Activated CD8-positive, alpha-beta memory T cell treated with anti-CD3 and anti-CD28 coated beads, Interleukin-2, amount 50 U/mL, for 48 hours (primary cell): Measurements from ENCODE around the gene STARD13.

ENCODE experiments used
- DNase-seq: peaks from one replicate; pipeline ENCODE4 v3.0.0-alpha.2; 2020

STARD13 gene

DNA sequence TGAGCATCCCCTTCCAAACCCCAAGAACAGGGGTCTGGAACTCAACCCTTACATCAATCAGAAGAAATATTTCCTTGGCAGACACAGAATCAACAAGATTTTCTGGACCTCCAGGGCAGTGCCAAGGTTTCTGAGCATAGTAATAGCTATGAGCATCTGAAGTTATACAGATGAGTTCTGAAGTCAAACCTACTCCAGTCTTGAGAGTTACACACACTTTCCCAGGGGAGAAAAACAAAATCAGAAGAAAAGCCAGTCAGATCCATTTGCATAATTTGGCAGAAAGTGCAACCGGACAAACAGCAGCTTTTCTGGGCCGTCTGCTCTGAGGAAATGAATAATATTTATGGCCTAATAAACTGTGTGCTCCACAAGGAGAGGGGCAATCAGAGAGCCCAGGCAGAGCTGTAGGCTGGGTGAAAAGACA, 176.3 kb downstream of the STARD13 start:
- DNase-seq = no peak

DNA sequence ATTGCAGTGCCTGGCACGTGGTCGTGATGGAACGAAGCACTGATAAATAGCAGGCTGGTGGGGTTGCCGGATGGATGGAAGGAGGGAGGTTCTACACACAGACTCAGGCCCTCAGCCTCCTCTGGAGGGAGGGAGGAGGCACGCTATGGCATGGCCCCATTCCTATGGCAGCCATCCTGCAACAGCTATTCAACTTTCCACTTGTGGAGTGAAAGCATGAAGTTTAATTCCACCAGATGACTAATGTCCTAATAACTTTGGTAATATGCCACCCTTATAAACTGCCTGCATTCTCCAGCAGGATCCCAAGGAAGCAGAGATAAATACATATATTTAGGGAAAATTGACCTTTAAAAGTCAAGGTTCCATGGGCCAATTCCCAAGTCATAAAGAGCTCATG, 176.9 kb downstream of the STARD13 start:
- no peak for DNase-seq

DNA sequence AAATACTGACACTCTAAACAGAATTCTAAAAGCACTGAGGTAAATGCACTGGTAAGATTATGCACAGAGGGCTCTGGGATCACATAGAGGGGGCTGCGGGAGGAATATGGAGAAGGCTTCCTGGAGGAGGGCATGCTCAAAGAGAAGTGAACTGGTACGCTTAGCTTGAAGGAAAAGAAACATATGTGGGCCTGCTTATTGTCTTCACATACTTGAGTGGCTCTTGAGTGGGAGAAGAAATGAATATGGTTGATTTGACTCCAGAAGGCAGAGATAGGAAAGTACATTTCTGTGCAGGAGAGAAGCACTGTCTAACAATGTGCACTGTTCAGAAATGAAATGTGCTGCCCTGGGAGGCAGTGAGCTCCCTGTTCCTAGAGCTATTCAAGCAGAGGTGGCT, 178.2 kb downstream of the STARD13 start:
- DNase-seq = no peak

DNA sequence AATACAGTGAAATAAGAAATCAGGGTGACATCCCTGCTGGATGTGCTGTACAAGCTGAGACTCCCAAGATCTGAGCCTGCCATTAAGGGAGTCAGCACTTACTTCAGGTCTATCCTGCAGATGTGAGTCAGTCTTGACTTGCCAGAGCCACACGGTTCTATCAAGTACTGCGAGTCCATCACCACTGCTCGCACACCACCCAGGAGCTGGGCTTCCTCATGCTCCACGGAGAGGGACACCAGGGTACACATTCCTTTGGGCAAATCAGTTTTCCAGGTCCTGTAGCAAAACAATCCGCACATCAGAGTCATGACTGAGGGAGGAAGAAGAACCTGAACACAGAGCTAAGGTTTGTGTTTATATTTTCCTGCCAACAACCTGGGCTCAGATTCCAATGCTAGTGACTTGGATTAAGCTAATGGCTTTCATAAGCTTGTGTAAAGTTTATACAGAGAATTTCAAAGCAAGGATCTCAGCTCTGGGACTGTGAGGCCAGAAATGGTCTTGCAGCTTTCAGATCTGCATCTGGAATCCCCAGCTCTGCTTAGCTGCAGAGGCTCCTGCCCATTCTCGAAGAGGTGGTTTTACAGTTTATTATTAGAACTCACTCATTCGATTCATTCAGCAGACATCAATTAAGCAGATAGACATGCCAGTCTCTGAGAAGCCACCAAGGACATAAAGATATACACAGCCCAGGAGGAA, 178.7 kb downstream of the STARD13 start:
- no peak for DNase-seq

DNA sequence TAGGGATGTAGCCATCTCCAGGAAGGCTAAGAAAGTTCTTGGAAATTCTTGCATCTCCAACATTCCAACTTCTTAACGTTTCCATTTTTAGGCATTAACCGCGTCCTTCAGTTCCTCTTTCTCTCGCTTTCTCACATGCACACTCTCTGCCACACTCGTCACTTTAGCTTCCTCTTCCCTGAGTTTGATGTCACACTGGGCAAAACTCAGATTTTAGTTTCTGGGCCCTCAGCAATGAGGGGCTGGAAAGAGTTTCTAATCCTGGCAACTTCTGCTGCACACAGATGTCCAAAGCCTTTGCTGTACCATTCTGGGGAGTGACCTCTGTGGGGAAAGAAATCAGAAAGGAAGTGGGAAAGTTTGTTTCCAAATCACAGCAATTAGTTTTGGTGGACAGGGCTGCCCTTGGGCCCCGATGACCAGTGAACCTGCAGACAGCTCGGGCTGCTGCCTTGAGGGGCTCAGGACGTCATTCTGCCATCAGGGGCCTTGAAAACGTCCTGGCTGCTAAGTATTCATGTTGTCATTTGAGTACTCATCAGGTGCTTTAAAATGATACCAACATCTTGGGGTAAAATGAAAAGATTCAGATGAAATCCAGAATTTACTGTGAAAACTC, 180.1 kb downstream of the STARD13 start:
- DNase-seq = no peak

DNA sequence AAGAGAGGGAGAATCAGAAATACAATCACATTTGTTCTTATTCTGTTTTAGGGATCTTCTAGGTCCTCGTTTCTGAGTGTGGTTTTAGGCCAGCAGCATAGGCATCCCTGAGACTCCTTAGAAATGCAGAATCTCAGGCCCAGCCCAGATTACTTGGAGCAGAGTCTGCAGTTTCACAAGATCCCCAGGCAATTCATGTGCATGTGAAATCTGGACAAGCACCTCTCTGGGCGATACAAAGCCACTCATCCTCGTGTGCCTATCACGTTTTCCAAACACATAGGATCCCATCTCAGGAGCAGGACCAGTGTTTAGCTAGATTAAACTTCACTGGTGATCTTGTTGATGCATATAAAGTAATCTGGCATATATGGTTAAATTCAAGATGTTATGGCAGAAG, 182.1 kb downstream of the STARD13 start:
- DNase-seq = no peak

DNA sequence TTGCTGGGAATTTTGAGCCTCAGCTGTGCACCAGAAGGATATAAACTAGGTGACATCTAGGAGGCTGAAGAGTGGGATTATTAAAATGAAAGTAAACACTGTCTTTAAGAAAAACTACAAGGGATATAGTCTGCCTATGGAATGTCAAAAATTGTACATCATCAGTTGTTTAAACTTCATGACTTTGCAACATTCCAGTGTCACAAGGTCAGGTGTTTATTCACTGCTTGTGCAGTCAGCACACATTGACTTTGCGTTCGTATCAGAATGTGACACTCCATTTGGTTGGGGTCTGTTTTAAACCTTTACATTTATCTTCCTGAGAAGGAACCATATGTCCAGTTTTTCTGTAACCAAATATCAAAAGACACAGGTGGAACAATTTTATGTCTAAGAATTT, 183.7 kb downstream of the STARD13 start:
- no peak for DNase-seq

DNA sequence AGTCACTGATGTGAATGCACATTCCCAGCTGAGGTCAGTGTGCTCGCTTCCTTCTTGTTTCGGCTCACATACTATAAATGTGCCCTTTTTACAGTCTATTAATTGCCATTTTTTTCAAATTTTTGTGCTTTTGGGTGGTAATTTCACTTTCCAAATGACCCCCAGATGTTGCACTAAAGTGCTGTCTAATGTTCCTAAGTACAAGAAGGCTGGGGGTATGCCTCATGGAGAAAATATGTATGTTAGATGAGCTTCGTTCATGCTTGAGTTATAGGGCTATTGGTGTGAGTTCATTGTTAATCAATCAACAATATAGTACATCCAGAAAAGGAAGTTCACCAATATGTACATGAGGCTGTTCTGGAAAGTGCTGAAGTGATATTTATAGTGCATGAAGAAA, 184.7 kb downstream of the STARD13 start:
- no peak for DNase-seq

DNA sequence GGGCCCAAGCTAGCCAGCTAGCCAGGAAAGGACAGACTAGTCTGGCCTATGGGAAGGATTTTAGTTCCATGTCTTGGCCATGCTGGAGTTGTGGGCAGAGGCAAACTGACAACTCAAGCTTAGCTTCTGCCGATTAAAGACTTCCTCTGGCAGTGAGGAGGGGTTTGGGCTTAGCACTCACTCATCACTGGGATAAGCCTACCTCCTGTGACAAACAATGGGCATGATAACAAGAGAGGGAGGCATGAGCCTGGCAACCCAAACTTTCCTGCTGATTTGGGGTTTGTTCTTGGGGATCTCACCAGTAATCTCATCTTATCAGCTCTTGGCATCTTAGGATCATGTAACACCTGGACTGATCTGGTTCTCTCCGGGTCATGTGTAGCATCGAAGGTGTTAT, 185.7 kb downstream of the STARD13 start:
- DNase-seq = no peak

DNA sequence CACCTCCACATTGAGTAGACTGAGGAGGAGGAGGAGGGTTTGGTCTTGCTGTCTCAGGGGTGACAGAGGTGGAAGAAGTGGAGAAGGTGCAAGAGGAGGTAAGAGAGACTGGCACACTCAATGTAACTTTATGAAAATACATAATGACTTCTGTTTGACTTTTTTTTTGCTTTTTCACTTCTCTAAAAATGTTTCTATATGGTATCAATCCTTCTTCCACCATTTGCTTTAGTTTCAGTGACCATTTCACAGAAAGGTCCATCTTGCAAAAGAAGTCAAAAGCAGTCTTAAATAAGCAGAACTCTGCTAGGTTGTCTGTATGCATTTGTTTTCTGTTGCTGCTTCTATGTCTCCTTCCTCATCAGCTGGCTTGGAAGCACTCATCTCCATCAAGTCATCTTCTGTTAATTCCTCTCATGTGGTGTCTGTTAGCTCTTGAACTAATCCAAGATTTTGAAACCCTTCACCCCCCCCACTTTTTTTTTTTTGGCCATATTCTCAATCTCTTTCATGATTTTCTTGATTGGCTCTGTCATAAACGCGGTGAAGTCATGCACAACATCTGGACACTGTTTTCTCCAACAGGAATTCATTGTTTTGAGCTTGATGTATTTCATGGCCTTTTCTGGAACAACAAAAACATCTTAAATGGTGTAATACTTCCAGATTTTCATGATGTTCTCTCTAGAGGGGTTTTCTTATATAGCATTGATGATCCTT, 188.5 kb downstream of the STARD13 start:
- DNase-seq = no peak

DNA sequence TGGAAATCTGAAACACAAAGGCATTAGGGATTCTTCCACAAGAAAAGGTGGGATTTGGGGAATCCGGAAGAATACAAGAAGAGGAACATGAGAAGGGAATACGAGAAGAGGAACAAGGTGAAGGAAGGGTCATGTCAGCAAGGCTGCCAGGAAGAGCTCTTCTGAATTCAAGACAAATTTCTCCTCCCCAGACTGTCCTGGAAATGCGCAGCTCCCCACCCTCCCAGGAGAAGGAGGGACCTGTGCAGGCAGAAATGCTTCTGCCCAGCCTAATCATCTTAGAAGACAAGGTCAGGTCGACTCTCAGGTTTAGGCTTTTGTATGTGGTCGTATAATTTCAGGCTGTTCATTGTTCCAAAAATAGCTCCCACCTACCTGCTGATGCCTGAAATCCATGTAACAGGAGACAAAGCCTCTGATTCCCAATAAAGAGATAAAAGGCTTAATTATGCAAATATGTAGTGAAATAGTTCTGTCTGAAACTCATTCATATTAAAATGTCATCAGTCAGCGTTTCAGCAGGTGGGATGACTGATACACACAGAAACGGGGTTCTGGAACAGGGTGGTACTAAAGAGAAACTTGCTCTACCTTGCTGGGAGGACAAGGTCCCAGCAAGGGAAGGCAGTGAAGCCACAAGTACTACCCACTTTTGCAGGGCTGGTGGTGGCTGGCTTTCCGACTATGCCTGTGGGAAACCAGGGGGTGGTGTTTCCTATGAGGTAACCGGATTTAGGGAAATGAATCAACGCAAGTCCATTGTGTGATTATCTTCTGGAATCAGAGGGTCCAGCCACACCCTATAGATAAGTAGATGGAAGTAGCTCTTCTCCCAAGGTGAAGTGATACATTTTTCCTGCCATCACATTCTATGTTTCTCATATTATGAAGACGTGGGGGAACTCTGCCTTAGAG, 193.2 kb downstream of the STARD13 start:
- DNase-seq = no peak

DNA sequence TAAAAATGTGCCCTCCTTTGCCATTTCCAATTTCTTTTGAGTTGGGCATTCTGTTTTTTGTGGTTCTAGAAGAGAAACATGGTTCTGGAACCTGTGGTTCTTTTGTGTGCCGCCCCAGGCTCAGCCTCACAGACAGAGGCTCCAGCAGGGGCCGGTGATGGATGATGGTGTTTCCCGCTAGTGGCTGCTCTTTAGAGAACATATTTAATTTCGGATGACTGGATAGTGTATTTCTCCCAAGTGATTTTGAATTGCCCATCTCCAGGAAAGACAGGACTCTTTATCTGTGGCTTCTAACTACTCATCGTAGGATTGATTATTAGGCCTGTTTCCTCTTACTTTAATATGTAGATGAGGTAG, 194.2 kb downstream of the STARD13 start:
- no peak for DNase-seq

DNA sequence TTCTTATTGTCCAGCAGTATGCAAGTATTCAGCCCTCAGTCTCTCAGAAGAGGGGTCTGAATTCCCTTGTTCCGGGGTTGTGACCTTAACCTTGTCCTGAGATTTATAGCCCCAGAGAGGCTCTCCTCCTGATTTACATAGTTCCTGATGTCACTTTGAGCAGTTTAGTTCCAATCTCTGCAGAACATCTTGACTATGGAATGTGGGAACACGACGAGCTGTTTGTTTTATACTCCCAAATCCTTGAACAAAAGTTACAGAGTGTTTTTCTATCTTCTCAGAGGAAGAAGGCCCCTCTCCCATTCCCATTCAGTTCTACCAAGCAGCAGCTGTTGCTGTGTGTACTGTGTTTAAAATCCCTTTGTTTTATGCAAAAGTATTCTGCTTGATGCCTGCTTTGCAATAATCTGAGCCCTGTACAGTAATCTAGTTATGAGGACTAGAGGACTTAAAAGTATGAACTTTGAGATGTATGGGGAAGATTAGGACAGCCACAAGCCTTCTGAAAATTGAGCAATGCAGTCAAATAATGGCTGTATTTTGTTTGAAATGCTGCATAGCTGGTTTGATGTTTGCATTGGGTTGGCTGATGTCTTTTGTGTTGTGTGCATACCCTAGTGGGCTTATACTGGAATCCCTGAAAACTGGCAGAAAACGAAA, 194.7 kb downstream of the STARD13 start:
- DNase-seq = no peak

DNA sequence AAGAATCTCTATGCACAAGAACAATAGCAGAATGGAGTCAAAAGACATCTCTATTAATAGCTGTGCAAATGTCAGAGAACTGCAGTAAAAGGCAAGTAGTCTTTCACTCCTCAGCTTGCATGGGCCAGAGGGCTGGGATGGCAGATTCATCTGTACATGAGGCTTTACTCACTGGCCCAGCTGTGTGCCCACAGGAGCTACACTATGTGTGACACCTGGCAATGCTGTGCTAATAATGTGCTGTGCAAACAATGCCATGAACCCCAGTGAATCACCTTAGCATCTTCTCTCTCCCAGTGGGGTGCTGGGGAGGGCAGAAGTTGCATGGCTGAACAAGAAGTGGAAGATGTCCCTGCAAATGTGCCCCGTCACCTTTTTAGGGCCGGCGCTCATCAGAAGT, 196.2 kb downstream of the STARD13 start:
- no peak for DNase-seq

DNA sequence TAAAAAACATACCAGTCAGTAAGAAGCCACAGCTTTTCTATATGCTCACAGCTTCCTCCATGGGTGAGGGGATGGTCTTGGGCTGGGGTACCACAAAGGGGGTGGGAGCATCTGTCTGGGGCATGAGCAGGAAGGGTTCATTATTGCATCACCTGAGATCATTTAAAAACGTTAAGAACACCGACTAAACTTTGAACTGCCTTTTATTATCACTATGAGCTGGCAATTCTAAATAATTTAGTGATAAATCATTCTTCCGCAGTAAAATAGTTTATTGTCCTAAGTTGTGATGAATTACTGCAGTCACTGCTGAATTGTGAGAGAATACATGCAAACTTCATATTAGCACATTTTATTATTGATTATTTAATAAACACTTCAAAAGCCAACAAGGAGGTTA, 197.8 kb downstream of the STARD13 start:
- DNase-seq = no peak

DNA sequence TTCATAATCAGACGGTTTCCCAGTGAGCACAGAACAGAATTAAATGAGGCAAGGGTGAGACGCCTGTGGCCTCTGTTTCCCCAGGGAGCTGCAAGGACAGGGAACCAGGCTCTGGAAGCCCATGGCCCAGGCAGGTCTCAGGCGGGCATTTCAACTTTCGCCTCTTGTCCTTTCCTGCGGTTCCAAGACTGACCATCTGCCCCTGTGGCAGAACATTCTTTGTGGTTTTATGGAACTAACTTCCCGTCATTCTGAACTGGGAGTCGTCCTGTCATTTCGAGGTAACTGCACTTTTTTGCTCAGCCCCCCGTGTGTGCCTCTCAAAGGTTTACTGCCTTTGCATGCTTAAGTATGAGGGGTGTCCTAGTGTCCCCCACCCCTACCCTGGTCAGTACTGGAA, 198.5 kb downstream of the STARD13 start:
- DNase-seq = no peak

DNA sequence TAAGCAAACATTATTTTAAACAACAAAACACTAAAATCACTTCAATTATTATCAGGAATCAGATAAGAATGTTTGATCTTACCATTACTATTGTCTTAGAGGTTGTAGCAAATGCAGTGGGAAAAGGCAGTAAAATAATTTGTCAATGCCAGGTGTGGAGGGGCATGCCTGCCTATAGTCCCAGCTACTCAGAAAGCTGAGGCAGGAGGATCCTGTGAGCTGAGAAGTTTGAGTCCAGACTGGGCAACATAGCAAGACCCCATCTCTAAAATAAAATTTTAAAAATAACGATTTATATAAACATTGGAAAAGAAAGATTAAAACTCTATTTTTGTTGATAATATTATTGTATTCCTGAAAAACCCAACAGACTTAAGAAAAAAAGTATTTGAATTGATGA, 202.5 kb downstream of the STARD13 start:
- no peak for DNase-seq

DNA sequence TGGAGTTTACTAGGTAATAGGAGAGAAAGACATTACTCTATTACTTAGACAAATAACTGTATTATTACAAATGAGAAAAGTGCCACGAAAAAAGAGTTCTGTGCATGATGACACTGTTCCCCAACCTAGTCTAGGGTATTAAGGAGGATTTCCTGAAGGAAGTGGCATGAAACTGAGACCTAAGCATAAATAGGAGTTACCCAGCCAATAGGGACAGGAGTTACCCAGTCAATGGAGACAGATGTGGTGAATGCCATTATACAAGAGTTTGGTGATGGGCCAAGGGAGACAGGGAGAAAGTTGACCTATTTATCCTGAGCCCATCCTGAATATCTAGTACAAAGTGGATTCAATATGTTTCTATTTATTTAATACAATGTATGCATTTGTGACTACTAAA, 203.9 kb downstream of the STARD13 start:
- DNase-seq = no peak

DNA sequence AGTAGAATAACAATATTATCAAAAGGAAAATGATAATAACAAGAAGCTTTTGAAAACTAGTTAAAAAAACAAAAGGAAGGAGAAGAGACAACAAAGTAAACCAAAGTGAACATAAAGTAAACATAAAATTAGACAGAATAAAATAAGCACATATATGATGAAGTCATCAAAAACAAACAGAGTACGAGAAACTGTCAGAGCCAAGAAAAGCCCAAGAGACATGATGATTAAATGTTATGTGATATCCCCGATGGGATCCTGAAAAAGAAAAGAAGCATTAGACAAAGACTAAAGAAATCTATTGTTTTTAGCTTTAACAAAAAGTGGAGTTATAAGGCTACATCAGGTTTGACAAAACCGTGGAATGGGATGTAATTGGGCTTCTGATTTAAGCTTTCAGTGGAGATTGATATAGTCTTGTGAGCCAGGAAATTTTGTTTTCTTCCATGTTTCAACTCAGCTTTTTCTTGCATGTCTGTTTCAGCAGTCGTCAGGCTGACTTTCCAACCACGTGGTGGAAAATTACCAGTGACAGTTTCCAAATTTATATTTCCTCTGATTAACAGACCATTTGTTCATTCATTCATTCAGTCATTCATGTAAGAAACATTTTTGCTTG, 204.5 kb downstream of the STARD13 start:
- no peak for DNase-seq

DNA sequence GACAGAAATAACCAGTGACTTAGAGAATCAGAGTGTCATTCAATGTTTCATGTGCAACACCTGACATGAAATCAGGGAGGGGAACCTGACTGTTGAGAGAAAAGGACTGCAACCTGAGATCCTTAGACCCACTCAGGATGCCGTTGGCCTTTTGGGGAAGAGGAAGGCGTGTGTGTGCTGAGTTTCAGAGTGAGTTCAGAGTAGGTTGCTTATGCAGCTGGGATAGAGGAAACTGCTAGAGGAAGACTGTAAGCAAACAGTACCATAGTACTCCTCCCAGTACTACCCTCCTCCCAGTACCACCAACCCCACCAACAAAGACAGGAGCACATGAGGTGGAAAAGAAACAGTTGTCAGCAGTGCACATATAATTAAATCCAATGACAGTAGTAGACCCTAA, 205.6 kb downstream of the STARD13 start:
- DNase-seq = no peak

DNA sequence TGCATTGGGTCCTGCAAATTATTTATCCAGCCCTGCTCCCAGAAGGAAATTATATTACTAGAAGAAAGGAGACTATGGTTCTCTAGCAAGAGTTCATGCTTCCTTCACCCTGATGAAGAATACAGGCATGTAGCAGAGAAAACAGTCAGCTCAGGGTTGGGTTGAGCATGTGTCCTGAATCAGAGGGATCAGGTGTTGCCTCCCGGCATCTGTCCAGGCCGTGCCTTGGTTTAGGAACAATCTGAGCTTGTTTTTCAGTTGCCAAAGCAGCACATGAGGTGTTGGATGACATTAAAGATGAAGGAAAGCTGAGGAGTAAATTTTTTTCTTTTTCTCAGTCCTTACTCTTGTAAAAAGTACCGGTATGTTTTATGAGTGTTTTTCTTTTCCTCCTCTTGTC, 207.3 kb downstream of the STARD13 start:
- no peak for DNase-seq
